ENCODE results near the gene VSIG10L. TPM values are rescaled to one million over a fixed set of nuclear protein-coding genes. Genes with fewer than 3 reads are reported as not detected.

Gene VSIG10L
- total RNA-seq, 1 experiment from 2014 or later = 4.5 TPM

GRCh38 chr19:51323481-51324166, 18.3 kb downstream of the VSIG10L start:
- no peaks in the 10 kb centered on the region for H3K27me3 ChIP-seq (replicated peaks; ENCODE audit: control insufficient read depth, insufficient read depth, low read length)

DNA sequence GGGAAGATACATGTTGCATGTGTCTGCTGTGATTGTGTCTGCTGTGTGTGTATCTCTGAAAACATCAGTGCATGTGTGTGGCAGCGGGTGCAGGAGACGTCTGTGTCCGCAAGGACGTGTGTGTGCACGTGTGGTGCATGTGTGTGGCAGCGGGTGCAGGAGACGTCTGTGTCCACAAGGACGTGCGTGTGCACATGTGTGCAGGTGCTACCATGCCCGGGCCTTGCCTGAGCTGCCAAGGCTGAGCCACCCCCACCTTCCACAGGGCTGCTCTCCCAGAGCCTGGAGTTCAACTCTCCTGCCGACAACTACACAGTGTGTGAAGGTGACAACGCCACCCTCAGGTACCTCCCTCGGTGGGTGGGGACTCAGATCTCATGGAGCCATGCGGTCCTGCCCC, 20.1 kb downstream of the VSIG10L start:
- Mint-ChIP-seq H3K27me3 (ENCODE audit: insufficient read depth, unreplicated experiment) (peaks cover 23% of the 10 kb centered on the region), H3K4me1 (ENCODE audit: low read depth, unreplicated experiment) (no peaks in the 10 kb centered on the region), H3K9me3 (ENCODE audit: unreplicated experiment) (no peaks in the 10 kb centered on the region), H3K4me3 (ENCODE audit: unreplicated experiment) (no peak overlapping the region), H3K27ac (ENCODE audit: unreplicated experiment) (no peak overlapping the region), H3K36me3 (ENCODE audit: insufficient read depth, unreplicated experiment) (no peaks in the 10 kb centered on the region)
- H3K27me3 ChIP-seq (replicated peaks; ENCODE audit: control insufficient read depth, insufficient read depth, low read length) = no peaks in the 10 kb centered on the region
- H3K36me3 ChIP-seq (ENCODE audit: control insufficient read depth, insufficient read depth, low read length) = no peaks in the 10 kb centered on the region
- no peak for DNase-seq
- TF ChIP-seq CTCF (IDR thresholded peaks at IDR 0.05; ENCODE audit: insufficient read depth in 1 of 2, low read depth in 1 of 2, low read length in 1 of 2, severe bottlenecking in 1 of 2, unreplicated experiment in 1 of 2) = no peak
- ChIA-PET CTCF (no interaction called here), POLR2A (no interaction called here)
- intact Hi-C loops (cut with micrococcal nuclease; ENCODE audit: unreplicated experiment) = no loop called here
- H3K9me3 ChIP-seq = no peaks in the 10 kb centered on the region
- no peaks in the 10 kb centered on the region for H3K4me1 ChIP-seq
- no peak overlapping the region for H3K4me3 ChIP-seq (ENCODE audit: low read depth, low read length)
- BruUV-seq (replicated peaks) = no TSS peak

More at GRCh38 chr19:51323481-51324166, 18.3 kb downstream of the VSIG10L start:
- Histone ChIP-seq H3K36me3 (ENCODE audit: control insufficient read depth, insufficient read depth, low read length) (no peaks in the 10 kb centered on the region), H3K4me3 (ENCODE audit: low read depth, low read length) (no peak overlapping the region), H3K9me3 (no peaks in the 10 kb centered on the region), H3K4me1 (no peaks in the 10 kb centered on the region)
- TF ChIP-seq CTCF (IDR thresholded peaks at IDR 0.05; ENCODE audit: insufficient read depth in 1 of 2, low read depth in 1 of 2, low read length in 1 of 2, severe bottlenecking in 1 of 2, unreplicated experiment in 1 of 2) = no peak
- H3K4me1 Mint-ChIP-seq (ENCODE audit: low read depth, unreplicated experiment) = no peaks in the 10 kb centered on the region
- intact Hi-C loops (cut with micrococcal nuclease; ENCODE audit: unreplicated experiment) = no loop called here
- no peak for DNase-seq
- ChIA-PET POLR2A (interaction anchor here (0.7 kb wide), 1 partner anchor 35 kb away, joined by 3 read pairs; no protein-coding TSS in a partner anchor), CTCF (no interaction called here)
- no TSS peak for BruUV-seq (replicated peaks)
- no peak overlapping the region for H3K4me3 Mint-ChIP-seq (ENCODE audit: unreplicated experiment)
- H3K36me3 Mint-ChIP-seq (ENCODE audit: insufficient read depth, unreplicated experiment) = no peaks in the 10 kb centered on the region
- H3K27me3 Mint-ChIP-seq (ENCODE audit: insufficient read depth, unreplicated experiment) = peaks cover 23% of the 10 kb centered on the region
- H3K9me3 Mint-ChIP-seq (ENCODE audit: unreplicated experiment) = no peaks in the 10 kb centered on the region
- H3K27ac Mint-ChIP-seq (ENCODE audit: unreplicated experiment) = no peak overlapping the region

GRCh38 chr19:51320280-51320657, 21.7 kb downstream of the VSIG10L start:
- no peaks in the 10 kb centered on the region for H3K9me3 ChIP-seq
- no TSS peak for BruUV-seq (replicated peaks)
- no peaks in the 10 kb centered on the region for H3K36me3 ChIP-seq (ENCODE audit: control insufficient read depth, insufficient read depth, low read length)
- Mint-ChIP-seq H3K9me3 (ENCODE audit: unreplicated experiment) (peaks cover 5% of the 10 kb centered on the region), H3K4me3 (ENCODE audit: unreplicated experiment) (no peak overlapping the region), H3K36me3 (ENCODE audit: insufficient read depth, unreplicated experiment) (no peaks in the 10 kb centered on the region), H3K27ac (ENCODE audit: unreplicated experiment) (no peak overlapping the region), H3K4me1 (ENCODE audit: low read depth, unreplicated experiment) (no peaks in the 10 kb centered on the region), H3K27me3 (ENCODE audit: insufficient read depth, unreplicated experiment) (peaks cover 23% of the 10 kb centered on the region)
- intact Hi-C loops (cut with micrococcal nuclease; ENCODE audit: unreplicated experiment) = no loop called here
- H3K4me3 ChIP-seq (ENCODE audit: low read depth, low read length) = no peak overlapping the region
- no peak for DNase-seq
- H3K27me3 ChIP-seq (replicated peaks; ENCODE audit: control insufficient read depth, insufficient read depth, low read length) = no peaks in the 10 kb centered on the region
- CTCF ChIA-PET = no interaction called here
- POLR2A ChIA-PET = no interaction called here
- no peak for TF ChIP-seq CTCF (IDR thresholded peaks at IDR 0.05; ENCODE audit: insufficient read depth in 1 of 2, low read depth in 1 of 2, low read length in 1 of 2, severe bottlenecking in 1 of 2, unreplicated experiment in 1 of 2)
- no peaks in the 10 kb centered on the region for H3K4me1 ChIP-seq

Data from Caco-2 (cell line).